HepG2 (cell line): ENCODE measurements around the gene CDKN1A. TPM values are rescaled to one million over a fixed set of nuclear protein-coding genes. Genes with fewer than 3 reads are reported as not detected.

Experiments
- ATAC-seq: fragments of 200-7000 bp; cut with Tn5 transposase; 3 replicates; pipeline ENCODE4 v1.9.1; 2020; ENCODE audit warnings: mild to moderate bottlenecking, moderate library complexity
- BruUV-seq: library from RNA; stranded (reverse); fragments of 400-500 nt; replicated peaks from 2 replicates; lab custom pipeline; 2021; lab: Mats Ljungman, UMichigan
- CTCF ChIA-PET: fragments of 300-600 bp; formaldehyde crosslinking; extraction: SDS; loops from one replicate; lab custom pipeline; 2021; ENCODE audit warnings: low total read pairs, inconsistent platforms, low intra/inter-chr PET ratio; lab: Yijun Ruan, JAX
- POLR2A ChIA-PET: fragments of 350-600 bp; sonication (Branson Sonifier 250); formaldehyde crosslinking; loops from one replicate; lab custom pipeline; 2020; ENCODE audit warnings: antibody characterized with exemption, inconsistent platforms; lab: Yijun Ruan, JAX
- DNase-seq: peaks from one replicate; pipeline ENCODE4 v3.0.0-alpha.2; 2015; ENCODE audit warnings: low spot score
- FAIRE-seq: peaks from 3 replicates; lab custom pipeline; 2011; peaks lifted over from hg19 to GRCh38; lab: Jason Lieb, UNC
- H2AFZ ChIP-seq: one replicate; pipeline ENCODE4 v1.6.1; 2011; ENCODE audit warnings: low read length, inconsistent platforms
- H3K27ac ChIP-seq: fragments of 300-600 bp; 3 replicates; pipeline ENCODE4 v1.8.0; 2011; ENCODE audit warnings: mixed run types, mild to moderate bottlenecking, mixed read lengths, low read length, inconsistent platforms; ENCODE audit not compliant: insufficient read depth; ENCODE audit errors: extremely low read length
- H3K27me3 ChIP-seq, 2 experiments: fragments of 200-600 bp in 1 of 2; 2 replicates in 1 of 2; 3 replicates in 1 of 2; pipeline versions ENCODE4 v1.6.0 to v1.8.0; 2011; ENCODE audit warnings: low read length in 2 of 2, mild to moderate bottlenecking in 2 of 2, moderate library complexity in 2 of 2, inconsistent platforms in 1 of 2; ENCODE audit not compliant: insufficient read depth in 2 of 2, control insufficient read depth in 1 of 2
- H3K36me3 ChIP-seq, 2 experiments: fragments of 200-600 bp in 1 of 2; replicated peaks in 1 of 2; 2 replicates in 1 of 2; 3 replicates in 1 of 2; pipeline versions ENCODE4 v1.5.1 to v1.8.0; 2011; ENCODE audit warnings: low read length in 2 of 2, inconsistent platforms in 1 of 2; ENCODE audit not compliant: insufficient read depth in 2 of 2, control insufficient read depth in 1 of 2
- H3K4me1 ChIP-seq: 2 replicates; pipeline ENCODE4 v1.5.1; 2012; ENCODE audit warnings: low read length, inconsistent platforms; ENCODE audit not compliant: insufficient read depth
- H3K4me2 ChIP-seq: 2 replicates; pipeline ENCODE4 v1.6.0; 2011; ENCODE audit warnings: low read depth, low read length, inconsistent platforms
- H3K4me3 ChIP-seq, 3 experiments: fragments of 200-600 bp in 1 of 3; sonication (generic), shearing (Covaris generic) in 1 of 3; replicated peaks in 1 of 3; 2 replicates each; pipeline ENCODE4 v1.5.1; 2011 to 2016; ENCODE audit warnings: low read length in 3 of 3, inconsistent platforms in 2 of 3, low read depth in 2 of 3, mild to moderate bottlenecking in 2 of 3, control low read depth in 1 of 3, mixed read lengths in 1 of 3; ENCODE audit not compliant: insufficient read depth in 1 of 3
- H3K79me2 ChIP-seq: one replicate; pipeline ENCODE4 v1.6.1; 2011; ENCODE audit warnings: low read length, inconsistent platforms; ENCODE audit not compliant: insufficient read depth
- H3K9ac ChIP-seq: 2 replicates; pipeline ENCODE4 v1.6.0; 2011; ENCODE audit warnings: mild to moderate bottlenecking, low read depth, low read length, inconsistent platforms; ENCODE audit not compliant: insufficient read depth
- H3K9me3 ChIP-seq: 2 replicates; pipeline ENCODE4 v1.5.1; 2012; ENCODE audit warnings: mild to moderate bottlenecking, low read length
- H4K20me1 ChIP-seq: 2 replicates; pipeline ENCODE4 v1.6.0; 2011; ENCODE audit warnings: inconsistent platforms, mild to moderate bottlenecking, low read length, moderate library complexity; ENCODE audit not compliant: insufficient read depth
- ARHGAP35 ChIP-seq: sonication (generic); formaldehyde crosslinking; IDR thresholded peaks from 2 replicates; pipeline ENCODE4 v1.9.0; 2022; ENCODE audit warnings: mild to moderate bottlenecking, inconsistent platforms, moderate library complexity, missing genetic modification reagents, borderline replicate concordance
- ARNTL ChIP-seq: sonication (generic); formaldehyde crosslinking; IDR thresholded peaks from 2 replicates; pipeline ENCODE4 v1.4.0; 2020; ENCODE audit warnings: mild to moderate bottlenecking, missing genetic modification reagents
- CHCHD3 ChIP-seq: sonication (generic); formaldehyde crosslinking; IDR thresholded peaks from 2 replicates; pipeline ENCODE4 v1.8.0; 2022; ENCODE audit warnings: mild to moderate bottlenecking, missing genetic modification reagents, moderate library complexity
- HOXA9 ChIP-seq: sonication (generic); formaldehyde crosslinking; IDR thresholded peaks from 2 replicates; pipeline ENCODE4 v1.8.1; 2022; ENCODE audit warnings: missing genetic modification reagents, mild to moderate bottlenecking, moderate library complexity, borderline replicate concordance
- IRF2 ChIP-seq: IDR thresholded peaks from 2 replicates; pipeline ENCODE4 v1.6.1; 2018; ENCODE audit warnings: missing genetic modification reagents, missing compliant biosample characterization
- MBD4 ChIP-seq: IDR thresholded peaks from 2 replicates; pipeline ENCODE4 v1.6.1; 2012; ENCODE audit warnings: low read length, inconsistent platforms, borderline replicate concordance
- NPAS2 ChIP-seq: sonication (generic); formaldehyde crosslinking; IDR thresholded peaks from 2 replicates; pipeline ENCODE4 v1.8.0; 2022; ENCODE audit warnings: mild to moderate bottlenecking, missing genetic modification reagents, borderline replicate concordance
- PAWR ChIP-seq: sonication (generic); formaldehyde crosslinking; IDR thresholded peaks from 2 replicates; pipeline ENCODE4 v1.4.0; 2020; ENCODE audit warnings: missing genetic modification reagents, mild to moderate bottlenecking, borderline replicate concordance
- SPEN ChIP-seq: sonication (generic); formaldehyde crosslinking; IDR thresholded peaks from 2 replicates; pipeline ENCODE4 v1.5.1; 2020; ENCODE audit warnings: low read depth, mild to moderate bottlenecking, missing genetic modification reagents
- ZFP36 ChIP-seq: fragments of 150-350 bp; IDR thresholded peaks from 2 replicates; pipeline ENCODE4 v1.6.1; 2018; ENCODE audit warnings: borderline replicate concordance, low read length, low read depth; ENCODE audit not compliant: partially characterized antibody
- ZIK1 ChIP-seq: sonication (generic); formaldehyde crosslinking; IDR thresholded peaks from 2 replicates; pipeline ENCODE4 v1.5.0; 2020; ENCODE audit warnings: mild to moderate bottlenecking, low read depth, missing genetic modification reagents, borderline replicate concordance
- ZNF17 ChIP-seq: sonication (generic); formaldehyde crosslinking; IDR thresholded peaks from 2 replicates; pipeline ENCODE4 v1.5.0; 2020; ENCODE audit warnings: mild to moderate bottlenecking, missing genetic modification reagents
- ZNF225 ChIP-seq: sonication (generic); formaldehyde crosslinking; IDR thresholded peaks from 2 replicates; pipeline ENCODE4 v1.4.0; 2020; ENCODE audit warnings: mild to moderate bottlenecking, missing genetic modification reagents
- ZNF333 ChIP-seq: sonication (generic); formaldehyde crosslinking; IDR thresholded peaks from 2 replicates; pipeline ENCODE4 v1.4.0; 2020; ENCODE audit warnings: mild to moderate bottlenecking, missing genetic modification reagents, borderline replicate concordance
- ZNF709 ChIP-seq: sonication (generic); formaldehyde crosslinking; IDR thresholded peaks from 2 replicates; pipeline ENCODE4 v1.5.0; 2020; ENCODE audit warnings: mild to moderate bottlenecking, missing genetic modification reagents
- WGBS: methylation state at CpG from one replicate; pipeline ENCODE4 v1.1.6; 2017; ENCODE audit warnings: low lambda C conversion rate; 5-methylcytosine and 5-hydroxymethylcytosine counted together
- in situ Hi-C: cut with HindIII; loops from 2 replicates; pipeline ENCODE4 v1.10.0; 2017; ENCODE audit warnings: low pct_unique_long_range_greater_than_20kb; ENCODE audit not compliant: extremely low pct_ligation_motif_present
- intact Hi-C: fragments of 100-400 bp; cut with micrococcal nuclease; formaldehyde crosslinking; loops from one replicate; pipeline ENCODE4 v1.10.0; 2022; ENCODE audit not compliant: unreplicated experiment
- polyA plus RNA-seq, 8 experiments: library from polyadenylated mRNA; depleted of rRNA in 3 of 8; stranded (reverse) in 7 of 8; unstranded in 1 of 8; fragments of >200 nt; fragmentation: Illumina TruSeq in 4 of 8; extraction: Trizol in 4 of 8; gene quantifications; 2 replicates each; pipeline versions ENCODE4 v1.2.1 to v1.2.3, GENCODE V29; 2011 to 2016; ENCODE audit warnings: low read depth in 4 of 8, missing spikeins in 1 of 8, mixed read lengths in 1 of 8; ENCODE audit not compliant: insufficient read depth in 1 of 8
- total RNA-seq, 5 experiments: library from RNA; depleted of rRNA; stranded (reverse); fragments of >200 nt; fragmentation: Illumina TruSeq; extraction: Trizol; gene quantifications; 2 replicates each; pipeline ENCODE4 v1.2.3, GENCODE V29; 2016; ENCODE audit warnings: low read depth in 1 of 5
- TF ChIP-seq, protein P1 (sequence below): sonication (generic); formaldehyde crosslinking; IDR thresholded peaks from 2 replicates; pipeline ENCODE4 v1.8.1; 2023; ENCODE audit warnings: mild to moderate bottlenecking, inconsistent platforms, moderate library complexity, missing genetic modification reagents, borderline replicate concordance

Gene CDKN1A
- total and polyA plus RNA-seq, 2 of the 13 experiments (the other 11 are each of a cell fraction or from before 2014, with no cell fraction given), result 60.7 to 92.1 TPM

DNA sequence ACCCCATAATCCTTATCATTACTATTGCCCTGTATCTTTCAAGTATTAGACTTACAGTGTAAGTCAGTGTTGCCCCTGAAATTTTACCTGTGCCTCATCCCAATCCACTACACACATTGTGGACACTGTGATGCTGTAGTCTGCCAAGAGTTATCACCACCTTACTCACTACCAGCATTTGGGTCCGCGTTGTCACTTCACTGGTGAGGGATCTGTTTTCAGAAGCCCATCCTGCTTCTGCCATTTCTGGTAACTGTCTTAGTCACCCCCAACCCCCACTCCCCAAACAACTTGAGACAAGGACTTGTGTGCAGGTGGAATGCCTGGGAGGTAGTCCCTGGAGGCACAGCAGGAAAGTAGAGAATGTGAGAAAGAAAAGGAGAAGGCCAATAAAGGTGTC lies 13.1 kb downstream of the CDKN1A start:
- no peak overlapping the region for H3K4me2 ChIP-seq
- no peak for TF ChIP-seq ARNTL (CRISPR knock-in tag)
- no peak for TF ChIP-seq IRF2 (CRISPR knock-in tag)
- no peak for TF ChIP-seq MBD4
- TF ChIP-seq NPAS2 (CRISPR knock-in tag), result no peak
- TF ChIP-seq HOXA9 (CRISPR knock-in tag), result no peak
- no peak for TF ChIP-seq ZNF17 (CRISPR knock-in tag)
- TF ChIP-seq SPEN, result no peak
- TF ChIP-seq ARHGAP35 (CRISPR knock-in tag), result no peak
- no peak for TF ChIP-seq PAWR (CRISPR knock-in tag)
- no peak for TF ChIP-seq ZFP36
- TF ChIP-seq, protein P1, sequence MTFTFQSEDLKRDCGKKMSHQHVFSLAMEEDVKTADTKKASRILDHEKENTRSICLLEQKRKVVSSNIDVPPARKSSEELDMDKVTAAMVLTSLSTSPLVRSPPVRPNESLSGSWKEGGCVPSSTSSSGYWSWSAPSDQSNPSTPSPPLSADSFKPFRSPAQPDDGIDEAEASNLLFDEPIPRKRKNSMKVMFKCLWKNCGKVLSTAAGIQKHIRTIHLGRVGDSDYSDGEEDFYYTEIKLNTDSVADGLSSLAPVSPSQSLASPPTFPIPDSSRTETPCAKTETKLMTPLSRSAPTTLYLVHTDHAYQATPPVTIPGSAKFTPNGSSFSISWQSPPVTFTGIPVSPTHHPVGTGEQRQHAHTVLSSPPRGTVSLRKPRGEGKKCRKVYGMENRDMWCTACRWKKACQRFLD (CRISPR knock-in tag), result no peak
- no peak for TF ChIP-seq ZNF225
- no peak for TF ChIP-seq ZNF333 (CRISPR knock-in tag)
- no peak for TF ChIP-seq ZNF709 (CRISPR knock-in tag)
- no peak for TF ChIP-seq ZIK1 (CRISPR knock-in tag)
- no peak for TF ChIP-seq CHCHD3 (CRISPR knock-in tag)
- TF ChIP-seq, all 625 proteins: peak for 0
- BruUV-seq, result no TSS peak
- Histone ChIP-seq H3K9ac (no peak overlapping the region), H3K27ac (no peak overlapping the region), H3K36me3 (peaks cover 0 to 5% of the 10 kb centered on the region in 2 experiments; a peak in 3 of 5 replicates), H3K9me3 (no peaks in the 10 kb centered on the region), H2AFZ (no peak overlapping the region), H3K4me1 (peaks cover 7% of the 10 kb centered on the region), H3K4me3 (no peak overlapping the region), H3K27me3 (peaks cover 13 to 57% of the 10 kb centered on the region in 2 experiments; a peak in 4 of 5 replicates), H4K20me1 (peaks cover 9% of the 10 kb centered on the region; the same call in 1 of the 2 replicates), H3K79me2 (no peaks in the 10 kb centered on the region)
- 32% methylated on average over 2 of the region's 2 CpGs for WGBS
- DNase-seq (no peak), FAIRE-seq (no peak), ATAC-seq (no peak; the same call in 2 of the 3 replicates)
- in situ Hi-C loops, result no loop called here
- POLR2A ChIA-PET, result no interaction called here
- intact Hi-C loops, result no loop called here
- CTCF ChIA-PET, result no interaction called here
